Fibroblast of pulmonary artery (primary cell): ENCODE measurements around the gene DDX1.
"Not testable (repeated sequence)": the region's sequence is repeated elsewhere in the genome, so short reads cannot be mapped to it uniquely, and the experiment has no call there.

Experiments
- DNase-seq: peaks from one replicate; pipeline ENCODE4 v3.0.0-alpha.2; 2010; ENCODE audit warnings: low read depth
- H3K4me3 ChIP-seq: replicated peaks from 2 replicates; pipeline ENCODE4 v1.5.1; 2011; ENCODE audit warnings: low read depth, mild to moderate bottlenecking, control low read depth, low read length, moderate library complexity
- TF ChIP-seq, protein P1 (sequence below): IDR thresholded peaks from 2 replicates; pipeline ENCODE4 v1.5.1; 2011; ENCODE audit warnings: mild to moderate bottlenecking, control low read depth, low read length, inconsistent platforms; ENCODE audit errors: missing control alignments

DDX1 gene

DNA sequence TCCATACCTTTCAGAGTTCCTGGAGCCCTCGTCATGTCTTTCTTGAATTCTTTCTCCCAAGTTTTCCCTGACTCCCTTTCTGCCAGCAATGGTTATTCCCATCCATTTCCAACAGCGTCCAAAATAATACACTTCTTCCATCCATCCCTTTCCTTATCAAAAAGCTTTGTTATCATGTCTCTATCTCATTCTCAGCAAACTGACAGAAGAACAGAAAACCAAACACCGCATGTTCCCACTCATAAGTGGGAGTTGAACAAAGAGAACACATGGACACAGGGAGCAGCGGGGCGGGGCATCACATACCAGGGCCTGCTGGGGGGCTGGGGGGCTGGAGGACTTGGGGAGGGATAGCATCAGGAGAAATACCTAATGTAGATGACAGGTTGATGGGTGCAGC, 86.7 kb downstream of the DDX1 start:
- DNase-seq = no peak

DNA sequence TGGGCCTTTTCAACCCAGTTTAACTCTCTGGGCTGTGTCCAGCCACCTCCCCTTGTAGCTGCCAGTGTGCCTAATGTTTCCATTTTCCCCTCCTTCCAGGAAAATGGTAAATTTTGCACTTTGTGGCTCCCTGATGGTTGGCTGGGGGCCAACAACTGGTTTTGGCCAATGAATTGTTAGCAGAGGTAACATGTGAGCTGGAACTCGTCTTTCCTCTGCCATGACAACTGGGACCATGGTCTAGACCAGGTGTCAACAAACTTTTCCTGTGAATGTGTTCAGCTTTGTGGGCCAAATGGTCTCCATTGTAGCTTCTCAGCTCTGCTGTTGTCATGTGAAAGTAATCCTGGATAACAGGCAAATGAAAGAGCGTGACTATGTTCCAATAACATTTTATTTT, 87.2 kb downstream of the DDX1 start:
- no peak for DNase-seq
- TF ChIP-seq, protein P1, sequence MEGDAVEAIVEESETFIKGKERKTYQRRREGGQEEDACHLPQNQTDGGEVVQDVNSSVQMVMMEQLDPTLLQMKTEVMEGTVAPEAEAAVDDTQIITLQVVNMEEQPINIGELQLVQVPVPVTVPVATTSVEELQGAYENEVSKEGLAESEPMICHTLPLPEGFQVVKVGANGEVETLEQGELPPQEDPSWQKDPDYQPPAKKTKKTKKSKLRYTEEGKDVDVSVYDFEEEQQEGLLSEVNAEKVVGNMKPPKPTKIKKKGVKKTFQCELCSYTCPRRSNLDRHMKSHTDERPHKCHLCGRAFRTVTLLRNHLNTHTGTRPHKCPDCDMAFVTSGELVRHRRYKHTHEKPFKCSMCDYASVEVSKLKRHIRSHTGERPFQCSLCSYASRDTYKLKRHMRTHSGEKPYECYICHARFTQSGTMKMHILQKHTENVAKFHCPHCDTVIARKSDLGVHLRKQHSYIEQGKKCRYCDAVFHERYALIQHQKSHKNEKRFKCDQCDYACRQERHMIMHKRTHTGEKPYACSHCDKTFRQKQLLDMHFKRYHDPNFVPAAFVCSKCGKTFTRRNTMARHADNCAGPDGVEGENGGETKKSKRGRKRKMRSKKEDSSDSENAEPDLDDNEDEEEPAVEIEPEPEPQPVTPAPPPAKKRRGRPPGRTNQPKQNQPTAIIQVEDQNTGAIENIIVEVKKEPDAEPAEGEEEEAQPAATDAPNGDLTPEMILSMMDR = no peak

More for the DNA sequence above, 86.7 kb downstream of the DDX1 start:
- no peak overlapping the region for H3K4me3 ChIP-seq
- TF ChIP-seq, protein P1 = no peak

DNA sequence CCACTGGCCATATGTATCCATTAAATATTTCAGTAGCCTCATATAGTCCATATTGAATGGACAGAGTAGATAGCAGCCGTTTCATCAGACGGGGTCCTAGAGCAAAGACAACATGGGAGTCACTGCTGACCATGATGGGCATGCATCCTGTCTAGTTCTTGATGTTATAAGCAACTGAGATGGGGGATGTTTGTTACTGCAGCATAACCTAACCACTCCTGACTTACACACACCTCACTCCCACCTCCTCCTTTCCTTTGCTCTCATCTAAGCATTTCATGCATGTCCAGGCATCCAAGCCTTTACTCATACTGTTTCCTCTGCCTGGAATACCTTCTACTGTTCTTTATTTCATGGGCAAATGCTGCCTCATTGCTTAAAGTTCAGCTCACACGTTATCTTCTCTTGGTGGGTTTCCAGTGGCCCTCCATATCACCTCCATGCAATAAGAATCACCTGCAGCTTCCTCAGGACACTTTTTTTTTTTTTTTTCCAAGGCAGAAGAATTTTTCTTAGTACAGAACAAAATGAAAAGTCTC, 87.8 kb downstream of the DDX1 start:
- no peak overlapping the region for H3K4me3 ChIP-seq
- no peak for DNase-seq
- TF ChIP-seq, protein P1 = no peak

More for the DNA sequence above, 87.2 kb downstream of the DDX1 start:
- H3K4me3 ChIP-seq = no peak overlapping the region

DNA sequence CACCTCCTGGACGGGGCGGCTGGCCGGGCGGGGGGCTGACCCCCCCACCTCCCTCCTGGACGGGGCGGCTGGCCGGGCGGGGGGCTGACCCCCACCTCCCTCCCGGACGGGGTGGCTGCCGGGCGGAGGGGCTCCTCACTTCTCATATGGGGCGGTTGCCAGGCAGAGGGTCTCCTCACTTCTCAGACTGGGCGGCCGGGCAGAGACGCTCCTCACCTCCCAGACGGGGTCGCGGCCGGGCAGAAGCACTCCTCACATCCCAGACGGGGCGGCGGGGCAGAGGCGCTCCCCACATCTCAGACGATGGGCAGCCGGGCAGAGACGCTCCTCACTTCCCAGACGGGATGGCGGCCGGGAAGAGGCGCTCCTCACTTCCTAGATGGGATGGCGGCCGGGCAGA, 88.5 kb downstream of the DDX1 start:
- not testable (repeated sequence) for DNase-seq, H3K4me3 ChIP-seq
